GM21723 (cell line): ENCODE data around the gene COMMD6.
A peak's percentile ranks its signal among the peaks of the same experiment; 100 is the strongest.

Source experiments
- ATAC-seq: cut with Tn5 transposase; IDR thresholded peaks from one replicate; pipeline ENCODE4 v1.9.1; 2021; ENCODE audit warnings: mild to moderate bottlenecking, moderate library complexity; ENCODE audit not compliant: unreplicated experiment

COMMD6 gene

GRCh38 chr13:75486146-75487062 is 51.2 kb downstream of the COMMD6 start:
- ATAC-seq: no peak

GRCh38 chr13:75485286-75486062 is 52.2 kb downstream of the COMMD6 start:
- no peak for ATAC-seq

DNA sequence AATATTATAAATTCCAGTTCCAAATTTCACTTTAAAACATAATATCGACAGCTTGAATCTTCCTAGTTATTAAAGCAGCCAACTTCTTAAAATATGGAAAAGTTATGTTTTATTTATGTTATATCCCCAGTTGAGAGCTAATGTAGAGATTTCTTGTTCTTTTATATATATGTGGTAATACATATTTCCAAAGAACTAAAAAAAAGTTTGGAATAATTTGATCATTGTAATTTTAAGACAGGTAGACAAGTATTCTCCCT is 54.9 kb downstream of the COMMD6 start:
- ATAC-seq: no peak

DNA sequence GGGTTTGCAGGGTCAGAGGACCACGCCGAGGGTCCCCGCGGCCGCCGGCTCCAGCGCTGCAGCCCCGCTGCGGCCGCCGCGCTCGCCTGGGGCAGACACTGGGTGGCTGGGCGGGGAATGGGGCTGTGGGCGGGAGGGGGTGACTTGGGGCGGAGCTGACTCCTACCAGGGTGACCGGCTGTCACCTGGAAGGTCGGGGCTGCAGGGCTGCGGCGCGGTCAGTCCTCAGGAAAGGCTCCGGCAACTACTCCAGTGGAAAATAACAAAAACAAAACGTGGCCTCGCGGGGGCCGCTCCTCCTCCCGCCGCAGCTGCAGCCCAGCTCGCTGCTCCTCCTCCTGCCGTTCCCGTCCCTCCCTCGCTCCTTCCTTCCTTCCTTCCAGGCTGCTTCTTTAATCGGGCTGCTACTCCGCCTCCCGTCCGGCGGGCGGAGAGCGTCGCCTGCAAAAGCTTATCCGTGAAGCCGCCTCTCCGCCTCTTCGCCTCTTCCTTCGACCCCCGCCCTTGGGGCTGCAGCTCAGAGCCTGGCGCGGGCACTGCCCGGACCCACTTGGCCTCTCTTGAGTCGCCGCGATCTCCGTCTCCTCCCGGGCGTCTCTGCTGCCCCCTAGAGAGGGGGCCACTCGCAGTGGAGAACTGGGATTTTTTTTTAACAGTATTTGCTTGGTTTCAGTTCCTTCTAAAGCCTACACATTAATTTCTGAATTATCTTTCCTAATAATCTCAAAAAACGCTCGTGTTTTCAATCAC is 55.4 kb downstream of the COMMD6 start, which contains the start of gene TBC1D4:
TBC1D4 (minus strand) TSS at position 100 of the 750 bp plus-strand sequence. CDS start 402 bp downstream, outside the sequence.
- ATAC-seq: peak; percentile 80

GRCh38 chr13:75481176-75482069 is 56.2 kb downstream of the COMMD6 start:
- peak; percentile 35 for ATAC-seq

DNA sequence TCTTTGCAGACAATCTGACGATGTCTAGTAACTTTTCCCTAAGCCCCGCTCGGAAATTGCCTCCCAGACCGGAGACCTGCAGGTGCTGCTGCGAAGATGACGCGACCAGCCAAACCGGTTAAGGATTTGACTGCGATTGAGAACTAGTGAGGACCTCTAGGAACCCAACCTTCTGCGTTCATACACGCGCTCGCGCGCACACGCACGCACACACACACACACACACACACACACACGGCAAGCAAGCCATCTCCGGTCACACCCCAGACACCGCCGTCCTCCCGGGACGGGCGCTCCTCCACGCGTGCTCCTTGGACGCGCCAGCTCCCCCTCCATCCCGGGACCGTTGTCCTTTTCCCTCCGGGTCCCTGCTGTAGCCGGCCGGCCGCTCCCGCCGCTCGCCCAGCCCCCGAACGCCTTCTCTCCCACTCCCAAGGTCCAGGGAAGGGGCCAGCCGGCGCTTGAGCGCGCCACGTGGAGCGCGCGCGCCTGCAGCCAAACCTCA is 56.9 kb downstream of the COMMD6 start:
- peak; percentile 7 for ATAC-seq

DNA sequence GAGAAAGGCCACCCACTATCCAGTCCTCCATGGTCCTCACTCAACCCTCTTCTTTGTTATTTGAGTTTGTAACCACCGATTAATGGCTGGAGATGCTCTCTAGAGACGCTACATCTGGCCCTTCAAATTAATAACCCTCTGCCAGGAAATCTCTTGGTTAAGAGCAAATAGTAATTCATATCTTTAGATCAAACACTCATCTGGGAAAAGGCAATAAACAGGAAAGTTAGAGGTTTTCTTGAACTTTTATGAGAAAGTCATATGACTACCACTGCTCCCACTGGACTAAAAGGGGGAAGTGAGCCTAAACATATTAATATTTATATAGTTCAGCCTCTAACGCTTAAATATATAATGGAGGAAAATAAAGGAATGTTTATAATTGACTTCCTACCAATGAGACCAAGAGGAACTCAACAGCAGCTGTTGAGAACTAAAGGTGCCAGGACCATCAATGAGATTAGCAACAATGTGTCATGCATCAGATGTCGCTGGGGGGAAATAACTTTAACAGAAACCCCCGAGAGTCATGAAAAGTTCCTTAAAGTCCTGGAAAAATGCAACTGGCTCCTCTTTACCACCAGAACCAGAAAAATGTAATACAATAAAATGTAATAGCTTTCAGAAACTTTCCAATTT is 58.4 kb downstream of the COMMD6 start:
- ATAC-seq: no peak

GRCh38 chr13:75478659-75479058 is 59.0 kb downstream of the COMMD6 start:
- no peak for ATAC-seq
